WTC11 (cell line): ENCODE measurements around the gene PADI6.

Experiments
- E2F1 ChIP-seq: sonication (generic); formaldehyde crosslinking; IDR thresholded peaks from 2 replicates; pipeline ENCODE4 v1.8.0; 2022; ENCODE audit warnings: mild to moderate bottlenecking, missing genetic modification reagents
- TF ChIP-seq, protein P1 (sequence below): fragments of 200-600 bp; IDR thresholded peaks from 2 replicates; pipeline ENCODE4 v1.8.0; 2022; ENCODE audit warnings: antibody characterized with exemption
- TF ChIP-seq, protein P2 (sequence below): sonication (generic); formaldehyde crosslinking; IDR thresholded peaks from 2 replicates; pipeline ENCODE4 v1.8.0; 2022; ENCODE audit warnings: mild to moderate bottlenecking, missing genetic modification reagents
- TF ChIP-seq, protein P3 (sequence below): sonication (generic); formaldehyde crosslinking; IDR thresholded peaks from 2 replicates; pipeline ENCODE4 v1.8.1; 2022; ENCODE audit warnings: low read depth, mild to moderate bottlenecking, moderate library complexity, missing genetic modification reagents, borderline replicate concordance

GRCh38 chr1:17350928-17351446 lies 21.0 kb upstream of the PADI6 start:
- TF ChIP-seq, protein P1, sequence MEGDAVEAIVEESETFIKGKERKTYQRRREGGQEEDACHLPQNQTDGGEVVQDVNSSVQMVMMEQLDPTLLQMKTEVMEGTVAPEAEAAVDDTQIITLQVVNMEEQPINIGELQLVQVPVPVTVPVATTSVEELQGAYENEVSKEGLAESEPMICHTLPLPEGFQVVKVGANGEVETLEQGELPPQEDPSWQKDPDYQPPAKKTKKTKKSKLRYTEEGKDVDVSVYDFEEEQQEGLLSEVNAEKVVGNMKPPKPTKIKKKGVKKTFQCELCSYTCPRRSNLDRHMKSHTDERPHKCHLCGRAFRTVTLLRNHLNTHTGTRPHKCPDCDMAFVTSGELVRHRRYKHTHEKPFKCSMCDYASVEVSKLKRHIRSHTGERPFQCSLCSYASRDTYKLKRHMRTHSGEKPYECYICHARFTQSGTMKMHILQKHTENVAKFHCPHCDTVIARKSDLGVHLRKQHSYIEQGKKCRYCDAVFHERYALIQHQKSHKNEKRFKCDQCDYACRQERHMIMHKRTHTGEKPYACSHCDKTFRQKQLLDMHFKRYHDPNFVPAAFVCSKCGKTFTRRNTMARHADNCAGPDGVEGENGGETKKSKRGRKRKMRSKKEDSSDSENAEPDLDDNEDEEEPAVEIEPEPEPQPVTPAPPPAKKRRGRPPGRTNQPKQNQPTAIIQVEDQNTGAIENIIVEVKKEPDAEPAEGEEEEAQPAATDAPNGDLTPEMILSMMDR, result no peak
- TF ChIP-seq, protein P2, sequence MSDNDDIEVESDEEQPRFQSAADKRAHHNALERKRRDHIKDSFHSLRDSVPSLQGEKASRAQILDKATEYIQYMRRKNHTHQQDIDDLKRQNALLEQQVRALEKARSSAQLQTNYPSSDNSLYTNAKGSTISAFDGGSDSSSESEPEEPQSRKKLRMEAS (CRISPR knock-in tag), result no peak
- TF ChIP-seq, protein P3, sequence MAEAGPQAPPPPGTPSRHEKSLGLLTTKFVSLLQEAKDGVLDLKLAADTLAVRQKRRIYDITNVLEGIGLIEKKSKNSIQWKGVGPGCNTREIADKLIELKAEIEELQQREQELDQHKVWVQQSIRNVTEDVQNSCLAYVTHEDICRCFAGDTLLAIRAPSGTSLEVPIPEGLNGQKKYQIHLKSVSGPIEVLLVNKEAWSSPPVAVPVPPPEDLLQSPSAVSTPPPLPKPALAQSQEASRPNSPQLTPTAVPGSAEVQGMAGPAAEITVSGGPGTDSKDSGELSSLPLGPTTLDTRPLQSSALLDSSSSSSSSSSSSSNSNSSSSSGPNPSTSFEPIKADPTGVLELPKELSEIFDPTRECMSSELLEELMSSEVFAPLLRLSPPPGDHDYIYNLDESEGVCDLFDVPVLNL (CRISPR knock-in tag), result no peak
- TF ChIP-seq E2F1 (CRISPR knock-in tag), result no peak
